Neuronal stem cell (in vitro differentiated cells): ENCODE data around the gene ALKBH3.

ENCODE experiments used
- DNase-seq: peaks from one replicate; pipeline ENCODE4 v3.0.0-alpha.2; 2013; ENCODE audit warnings: low spot score
- H2AFZ ChIP-seq: one replicate; pipeline ENCODE4 v1.6.1; 2013; ENCODE audit warnings: mild to moderate bottlenecking, low read length, inconsistent platforms
- H2AK5ac ChIP-seq: 2 replicates; pipeline ENCODE4 v1.6.1; 2013; ENCODE audit warnings: low read depth, mild to moderate bottlenecking, inconsistent platforms, low read length, moderate library complexity, mixed read lengths
- H2BK120ac ChIP-seq: 2 replicates; pipeline ENCODE4 v1.6.1; 2013; ENCODE audit warnings: low read depth, mild to moderate bottlenecking, inconsistent platforms, low read length, moderate library complexity, mixed read lengths
- H2BK12ac ChIP-seq: one replicate; pipeline ENCODE4 v1.6.1; 2013; ENCODE audit warnings: low read length, inconsistent platforms
- H2BK15ac ChIP-seq: 2 replicates; pipeline ENCODE4 v1.6.1; 2013; ENCODE audit warnings: mild to moderate bottlenecking, low read length, inconsistent platforms, mixed read lengths
- H2BK5ac ChIP-seq: one replicate; pipeline ENCODE4 v1.6.1; 2013; ENCODE audit warnings: inconsistent platforms, mild to moderate bottlenecking, low read length, moderate library complexity
- H3K14ac ChIP-seq: one replicate; pipeline ENCODE4 v1.6.1; 2013; ENCODE audit warnings: low read length, inconsistent platforms
- H3K18ac ChIP-seq: 2 replicates; pipeline ENCODE4 v1.6.1; 2013; ENCODE audit warnings: low read length, inconsistent platforms
- H3K23ac ChIP-seq: 2 replicates; pipeline ENCODE4 v1.6.1; 2013; ENCODE audit warnings: low read depth, mild to moderate bottlenecking, mixed read lengths, low read length, inconsistent platforms; ENCODE audit not compliant: poor library complexity
- H3K27ac ChIP-seq: replicated peaks from 3 replicates; pipeline ENCODE4 v1.5.1; 2013; ENCODE audit warnings: low read length, inconsistent platforms
- H3K27me3 ChIP-seq, 3 experiments: 2 replicates each; pipeline ENCODE4 v1.6.1; 2013; ENCODE audit warnings: low read length in 3 of 3, mild to moderate bottlenecking in 2 of 3, inconsistent platforms in 1 of 3, low read depth in 1 of 3, mixed read lengths in 1 of 3, moderate library complexity in 1 of 3; ENCODE audit not compliant: control insufficient read depth in 3 of 3, insufficient read depth in 3 of 3
- H3K36me3 ChIP-seq, 2 donors: replicated peaks in 1 of 2; 2 replicates each; pipeline ENCODE4 v1.6.1; 2013; ENCODE audit warnings: low read length in 2 of 2; ENCODE audit not compliant: control insufficient read depth in 2 of 2, insufficient read depth in 2 of 2
- H3K4ac ChIP-seq: 2 replicates; pipeline ENCODE4 v1.6.1; 2013; ENCODE audit warnings: inconsistent platforms, mild to moderate bottlenecking, low read length, moderate library complexity
- H3K4me1 ChIP-seq, 2 donors: 1 replicate in 1 of 2; 2 replicates in 1 of 2; pipeline ENCODE4 v1.6.1; 2013; ENCODE audit warnings: low read length in 2 of 2, low read depth in 1 of 2; ENCODE audit not compliant: control insufficient read depth in 2 of 2, insufficient read depth in 1 of 2
- H3K4me2 ChIP-seq: one replicate; pipeline ENCODE4 v1.6.1; 2013; ENCODE audit warnings: mild to moderate bottlenecking, low read length, inconsistent platforms; ENCODE audit not compliant: insufficient read depth, poor library complexity, severe bottlenecking
- H3K4me3 ChIP-seq, 2 donors: 2 replicates each; pipeline ENCODE4 v1.5.1; 2013; ENCODE audit warnings: low read length in 2 of 2, mild to moderate bottlenecking in 2 of 2, inconsistent platforms in 1 of 2, moderate library complexity in 1 of 2
- H3K79me1 ChIP-seq: one replicate; pipeline ENCODE4 v1.6.1; 2013; ENCODE audit warnings: low read depth, mild to moderate bottlenecking, inconsistent platforms, low read length, moderate library complexity
- H3K9ac ChIP-seq: one replicate; pipeline ENCODE4 v1.6.1; 2013; ENCODE audit warnings: mild to moderate bottlenecking, low read depth, low read length, inconsistent platforms; ENCODE audit not compliant: poor library complexity
- H3K9me3 ChIP-seq, 2 donors: replicated peaks in 1 of 2; 2 replicates each; pipeline versions ENCODE3 to v1.6.1; 2013; ENCODE audit warnings: low read length in 2 of 2, mild to moderate bottlenecking in 2 of 2, inconsistent platforms in 1 of 2, low read depth in 1 of 2, mixed read lengths in 1 of 2, moderate library complexity in 1 of 2; ENCODE audit not compliant: control insufficient read depth in 2 of 2, insufficient read depth in 1 of 2
- H4K8ac ChIP-seq: one replicate; pipeline ENCODE4 v1.6.1; 2013; ENCODE audit warnings: low read depth, mild to moderate bottlenecking, inconsistent platforms, low read length, moderate library complexity
- H4K91ac ChIP-seq: one replicate; pipeline ENCODE4 v1.6.1; 2013; ENCODE audit warnings: low read length, low read depth, mild to moderate bottlenecking, inconsistent platforms; ENCODE audit not compliant: poor library complexity
- WGBS, 2 donors: extraction: QIAGEN DNeasy Blood & Tissue Kit; methylation state at CpG; one replicate each; pipeline ENCODE4 v1.1.7; 2013; ENCODE audit warnings: missing lambda C conversion rate in 2 of 2, mixed read lengths in 1 of 2; ENCODE audit not compliant: insufficient read length in 2 of 2, insufficient replicate concordance in 1 of 2; ENCODE audit errors: extremely low coverage in 2 of 2; 5-methylcytosine and 5-hydroxymethylcytosine counted together

ALKBH3 gene

GRCh38 chr11:43861141-43861540, 19.5 kb upstream of the ALKBH3 start:
- no peak overlapping the region for H2AK5ac ChIP-seq
- H4K91ac ChIP-seq: no peak overlapping the region
- peaks cover 0 to 8% of the 10 kb centered on the region in 2 donors for H3K36me3 ChIP-seq
- H3K4ac ChIP-seq: no peak overlapping the region
- H3K4me1 ChIP-seq: no peaks in the 10 kb centered on the region
- no peak overlapping the region for H3K4me3 ChIP-seq
- no peak overlapping the region for H2BK12ac ChIP-seq
- no peak overlapping the region for H2AFZ ChIP-seq
- no peak overlapping the region for H3K27ac ChIP-seq
- no peak overlapping the region for H3K23ac ChIP-seq
- no peak overlapping the region for H3K4me2 ChIP-seq
- no peak overlapping the region for H3K9ac ChIP-seq
- no peak overlapping the region for H4K8ac ChIP-seq
- H2BK5ac ChIP-seq: no peak overlapping the region
- H3K79me1 ChIP-seq: no peaks in the 10 kb centered on the region
- no CpG with 5 or more reads among the region's 2 CpGs for WGBS, 2 donors
- no peaks in the 10 kb centered on the region for H3K27me3 ChIP-seq
- H3K9me3 ChIP-seq: peaks cover 0 to 5% of the 10 kb centered on the region in 2 donors
- H2BK15ac ChIP-seq: no peak overlapping the region
- no peak overlapping the region for H2BK120ac ChIP-seq
- no peak overlapping the region for H3K14ac ChIP-seq
- DNase-seq: no peak
- H3K18ac ChIP-seq: no peak overlapping the region

GRCh38 chr11:43866520-43866919, 14.1 kb upstream of the ALKBH3 start:
- no peak overlapping the region for H3K18ac ChIP-seq
- no peak overlapping the region for H4K8ac ChIP-seq
- no peak overlapping the region for H3K14ac ChIP-seq
- DNase-seq: no peak
- H3K27me3 ChIP-seq: peaks cover 0 to 6% (median 2%) of the 10 kb centered on the region in 3 experiments
- H3K27ac ChIP-seq: no peak overlapping the region
- no peak overlapping the region for H2BK15ac ChIP-seq
- H3K4me3 ChIP-seq: no peak overlapping the region
- no peaks in the 10 kb centered on the region for H3K79me1 ChIP-seq
- H3K23ac ChIP-seq: no peak overlapping the region
- H3K4me2 ChIP-seq: no peak overlapping the region
- WGBS, 2 donors: no CpG with 5 or more reads among the region's 2 CpGs
- no peak overlapping the region for H2BK12ac ChIP-seq
- no peaks in the 10 kb centered on the region for H3K4me1 ChIP-seq
- H4K91ac ChIP-seq: no peak overlapping the region
- no peak overlapping the region for H2BK120ac ChIP-seq
- H3K9ac ChIP-seq: no peak overlapping the region
- H2AK5ac ChIP-seq: no peak overlapping the region
- no peaks in the 10 kb centered on the region for H3K36me3 ChIP-seq
- no peak overlapping the region for H2AFZ ChIP-seq
- no peak overlapping the region for H3K4ac ChIP-seq
- peaks cover 0 to 2% of the 10 kb centered on the region in 2 donors for H3K9me3 ChIP-seq
- H2BK5ac ChIP-seq: no peak overlapping the region

GRCh38 chr11:43866969-43867368, 13.7 kb upstream of the ALKBH3 start:
- Histone ChIP-seq H3K18ac (no peak overlapping the region), H2BK120ac (no peak overlapping the region), H4K91ac (no peak overlapping the region), H2BK5ac (no peak overlapping the region), H2AK5ac (no peak overlapping the region), H3K27me3 (peaks cover 0 to 9% (median 2%) of the 10 kb centered on the region in 3 experiments), H3K9me3 (peaks cover 0 to 2% of the 10 kb centered on the region in 2 donors), H3K27ac (no peak overlapping the region), H3K14ac (no peak overlapping the region), H2AFZ (no peak overlapping the region), H3K4me1 (no peaks in the 10 kb centered on the region), H3K23ac (no peak overlapping the region), H4K8ac (no peak overlapping the region), H3K9ac (no peak overlapping the region), H2BK12ac (no peak overlapping the region), H3K4me2 (no peak overlapping the region), H3K79me1 (no peaks in the 10 kb centered on the region), H3K4me3 (no peak overlapping the region), H2BK15ac (no peak overlapping the region), H3K4ac (no peak overlapping the region), H3K36me3 (no peaks in the 10 kb centered on the region)
- DNase-seq: no peak

DNA sequence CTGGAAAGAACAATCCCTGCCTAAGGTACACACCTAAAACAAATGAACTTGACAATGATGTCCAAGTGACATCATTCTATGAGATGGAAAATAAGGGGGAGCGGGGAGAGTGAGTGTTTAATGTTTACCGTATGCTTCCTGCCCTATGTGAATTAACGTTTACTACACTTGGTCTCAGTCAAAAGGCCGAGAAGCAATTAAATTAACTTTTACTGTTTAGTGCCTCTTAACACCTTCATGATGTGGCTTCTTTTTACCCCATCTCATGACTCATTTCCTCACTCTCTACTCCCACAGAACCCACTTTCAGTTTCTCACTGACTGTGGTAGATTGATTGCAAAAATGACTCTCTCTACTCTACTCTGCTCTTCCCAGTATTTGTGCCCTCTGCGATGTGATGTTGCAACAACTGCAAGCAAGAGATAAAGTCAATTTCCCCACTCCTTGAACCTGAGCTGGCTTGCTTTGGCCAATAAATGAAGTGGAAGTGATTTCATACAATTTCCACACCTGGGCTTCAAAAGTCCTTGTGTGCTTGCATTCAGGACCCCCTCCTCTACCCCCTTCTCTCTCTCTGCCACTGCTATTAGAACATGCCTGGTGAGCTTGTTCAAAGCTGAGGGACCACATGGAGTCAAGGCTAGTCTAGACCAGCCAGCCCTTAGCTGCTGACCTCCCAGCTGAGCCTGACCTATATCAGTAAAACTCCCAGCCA, 11.6 kb upstream of the ALKBH3 start:
- H2AFZ ChIP-seq: no peak overlapping the region
- no peaks in the 10 kb centered on the region for H3K79me1 ChIP-seq
- H3K4me1 ChIP-seq: no peaks in the 10 kb centered on the region
- H4K8ac ChIP-seq: no peak overlapping the region
- no peak overlapping the region for H2BK15ac ChIP-seq
- no peak overlapping the region for H3K23ac ChIP-seq
- no peak overlapping the region for H2BK120ac ChIP-seq
- no peak overlapping the region for H3K9ac ChIP-seq
- H3K9me3 ChIP-seq: peaks cover 0 to 2% of the 10 kb centered on the region in 2 donors
- H3K27ac ChIP-seq: no peak overlapping the region
- WGBS, 2 donors: no CpG with 5 or more reads among the region's 5 CpGs
- H3K18ac ChIP-seq: no peak overlapping the region
- H2BK12ac ChIP-seq: no peak overlapping the region
- H3K4me3 ChIP-seq: no peak overlapping the region
- H3K36me3 ChIP-seq: no peaks in the 10 kb centered on the region
- H3K4me2 ChIP-seq: no peak overlapping the region
- H2BK5ac ChIP-seq: no peak overlapping the region
- no peak overlapping the region for H2AK5ac ChIP-seq
- no peak for DNase-seq
- no peak overlapping the region for H3K14ac ChIP-seq
- H4K91ac ChIP-seq: no peak overlapping the region
- no peak overlapping the region for H3K4ac ChIP-seq
- peaks cover 0 to 16% (median 2%) of the 10 kb centered on the region in 3 experiments for H3K27me3 ChIP-seq
